HepG2 (cell line): ENCODE data around the gene PPP1R18. TPM values are rescaled to one million over a fixed set of nuclear protein-coding genes. Genes with fewer than 3 reads are reported as not detected.
A peak's percentile ranks its signal among the peaks of the same experiment; 100 is the strongest.

Experiments
- EEA1 ChIP-seq: sonication (generic); formaldehyde crosslinking; IDR thresholded peaks from 2 replicates; pipeline ENCODE4 v1.5.1; 2020; ENCODE audit warnings: mild to moderate bottlenecking, missing genetic modification reagents, borderline replicate concordance
- ETS1 ChIP-seq: sonication (generic); formaldehyde crosslinking; IDR thresholded peaks from 2 replicates; pipeline ENCODE4 v1.4.0; 2020; ENCODE audit warnings: missing genetic modification reagents
- HNRNPK ChIP-seq: fragments of 200-400 bp; formaldehyde crosslinking; IDR thresholded peaks from 2 replicates; pipeline ENCODE4 v1.6.1; 2018; ENCODE audit warnings: low read length, low read depth, moderate library complexity, mild to moderate bottlenecking; ENCODE audit not compliant: poor library complexity, severe bottlenecking
- JUN ChIP-seq: sonication (generic); formaldehyde crosslinking; IDR thresholded peaks from 2 replicates; pipeline ENCODE4 v1.4.0; 2020; ENCODE audit warnings: mild to moderate bottlenecking, missing genetic modification reagents
- KMT2A ChIP-seq: sonication (generic); formaldehyde crosslinking; IDR thresholded peaks from 2 replicates; pipeline ENCODE4 v1.4.0; 2020; ENCODE audit warnings: missing genetic modification reagents
- MED8 ChIP-seq: sonication (generic); formaldehyde crosslinking; IDR thresholded peaks from 2 replicates; pipeline ENCODE4 v1.8.1; 2023; ENCODE audit warnings: mild to moderate bottlenecking, missing genetic modification reagents; ENCODE audit not compliant: insufficient replicate concordance
- MTA1 ChIP-seq: sonication (generic); formaldehyde crosslinking; IDR thresholded peaks from 2 replicates; pipeline ENCODE4 v1.4.0; 2020; ENCODE audit warnings: missing genetic modification reagents, mild to moderate bottlenecking, borderline replicate concordance
- NFIC ChIP-seq: IDR thresholded peaks from 2 replicates; pipeline ENCODE4 v1.6.1; 2012; ENCODE audit warnings: mild to moderate bottlenecking, low read length, inconsistent platforms
- PCBP2 ChIP-seq: fragments of 200-400 bp; formaldehyde crosslinking; optimal IDR thresholded peaks from 2 replicates; pipeline ENCODE3; 2018; ENCODE audit warnings: low read length, low read depth; ENCODE audit not compliant: poor library complexity, severe bottlenecking
- SSRP1 ChIP-seq: IDR thresholded peaks from 2 replicates; pipeline ENCODE4 v1.6.1; 2016; ENCODE audit warnings: control low read depth
- TMF1 ChIP-seq: sonication (generic); formaldehyde crosslinking; IDR thresholded peaks from 2 replicates; pipeline ENCODE4 v1.8.1; 2022; ENCODE audit warnings: low read depth, missing genetic modification reagents
- ZBTB1 ChIP-seq: sonication (generic); formaldehyde crosslinking; IDR thresholded peaks from 2 replicates; pipeline ENCODE4 v1.4.0; 2020; ENCODE audit warnings: missing genetic modification reagents, borderline replicate concordance
- ZBTB49 ChIP-seq: sonication (generic); formaldehyde crosslinking; IDR thresholded peaks from 2 replicates; pipeline ENCODE4 v1.4.0; 2020; ENCODE audit warnings: missing genetic modification reagents, borderline replicate concordance
- ZNF367 ChIP-seq: sonication (generic); formaldehyde crosslinking; IDR thresholded peaks from 2 replicates; pipeline ENCODE4 v1.4.0; 2020; ENCODE audit warnings: missing genetic modification reagents, borderline replicate concordance
- ZNF382 ChIP-seq: sonication (generic); formaldehyde crosslinking; IDR thresholded peaks from 2 replicates; pipeline ENCODE4 v1.5.0; 2020; ENCODE audit warnings: missing genetic modification reagents, mild to moderate bottlenecking, borderline replicate concordance
- ZNF567 ChIP-seq: sonication (generic); formaldehyde crosslinking; IDR thresholded peaks from 2 replicates; pipeline ENCODE4 v1.8.1; 2023; ENCODE audit warnings: mild to moderate bottlenecking, missing genetic modification reagents, borderline replicate concordance
- ZNF570 ChIP-seq: sonication (generic); formaldehyde crosslinking; IDR thresholded peaks from 2 replicates; pipeline ENCODE4 v1.4.0; 2020; ENCODE audit warnings: mild to moderate bottlenecking, missing genetic modification reagents, borderline replicate concordance
- ZNF709 ChIP-seq: sonication (generic); formaldehyde crosslinking; IDR thresholded peaks from 2 replicates; pipeline ENCODE4 v1.5.0; 2020; ENCODE audit warnings: mild to moderate bottlenecking, missing genetic modification reagents
- ZNF713 ChIP-seq: sonication (generic); formaldehyde crosslinking; IDR thresholded peaks from 2 replicates; pipeline ENCODE4 v1.4.0; 2020; ENCODE audit warnings: mild to moderate bottlenecking, missing genetic modification reagents
- ZNF772 ChIP-seq: sonication (generic); formaldehyde crosslinking; IDR thresholded peaks from 2 replicates; pipeline ENCODE4 v1.5.0; 2020; ENCODE audit warnings: mild to moderate bottlenecking, missing genetic modification reagents
- ZNF816 ChIP-seq: sonication (generic); formaldehyde crosslinking; IDR thresholded peaks from 2 replicates; pipeline ENCODE4 v1.8.0; 2022; ENCODE audit warnings: missing genetic modification reagents, mild to moderate bottlenecking, borderline replicate concordance
- ZNF878 ChIP-seq: sonication (generic); formaldehyde crosslinking; IDR thresholded peaks from 2 replicates; pipeline ENCODE4 v1.8.1; 2023; ENCODE audit warnings: mild to moderate bottlenecking, missing genetic modification reagents, moderate library complexity
- polyA plus RNA-seq, 8 experiments: library from polyadenylated mRNA; depleted of rRNA in 3 of 8; stranded (reverse) in 7 of 8; unstranded in 1 of 8; fragments of >200 nt; fragmentation: Illumina TruSeq in 4 of 8; extraction: Trizol in 4 of 8; gene quantifications; 2 replicates each; pipeline versions ENCODE4 v1.2.1 to v1.2.3, GENCODE V29; 2011 to 2016; ENCODE audit warnings: low read depth in 4 of 8, missing spikeins in 1 of 8, mixed read lengths in 1 of 8; ENCODE audit not compliant: insufficient read depth in 1 of 8
- total RNA-seq, 5 experiments: library from RNA; depleted of rRNA; stranded (reverse); fragments of >200 nt; fragmentation: Illumina TruSeq; extraction: Trizol; gene quantifications; 2 replicates each; pipeline ENCODE4 v1.2.3, GENCODE V29; 2016; ENCODE audit warnings: low read depth in 1 of 5
- TF ChIP-seq, protein P1 (sequence below): sonication (generic); formaldehyde crosslinking; IDR thresholded peaks from 2 replicates; pipeline ENCODE4 v1.8.0; 2023; ENCODE audit warnings: mild to moderate bottlenecking, missing genetic modification reagents
- TF ChIP-seq, protein P2 (sequence below): IDR thresholded peaks from 2 replicates; pipeline ENCODE4 v1.6.1; 2016; ENCODE audit warnings: missing genetic modification reagents, missing compliant biosample characterization
- TF ChIP-seq, protein P3 (sequence below): sonication (generic); formaldehyde crosslinking; IDR thresholded peaks from 2 replicates; pipeline ENCODE4 v1.8.0; 2022; ENCODE audit warnings: low read depth, missing genetic modification reagents

PPP1R18 gene
- total and polyA plus RNA-seq, 2 of the 13 experiments (the other 11 are each of a cell fraction or from before 2014, with no cell fraction given), result 4.9 to 9.2 TPM

DNA sequence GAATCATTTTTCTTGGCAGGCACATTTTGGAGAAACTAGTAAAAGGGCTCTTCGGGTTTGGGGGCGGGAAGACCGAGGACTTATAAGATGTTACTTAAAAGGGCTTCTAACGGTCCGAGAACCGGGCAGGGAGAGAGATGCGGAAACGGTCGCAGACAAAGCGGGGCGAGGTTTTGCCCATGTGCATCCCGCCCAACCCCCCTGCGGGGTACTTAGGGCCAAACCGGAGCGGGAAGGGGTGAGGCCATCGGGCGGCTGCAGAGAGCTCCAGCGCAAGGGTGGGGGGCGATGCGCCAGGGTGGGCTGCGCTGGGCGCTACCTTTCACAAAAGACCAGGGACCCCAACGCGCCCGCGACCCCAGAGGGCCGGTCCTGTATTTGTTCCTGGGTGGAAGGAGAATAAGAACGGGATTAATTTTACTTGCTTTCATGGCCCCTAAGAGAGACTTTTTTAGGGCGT lies 34.3 kb upstream of the PPP1R18 start (continued):
- TF ChIP-seq, protein P1, sequence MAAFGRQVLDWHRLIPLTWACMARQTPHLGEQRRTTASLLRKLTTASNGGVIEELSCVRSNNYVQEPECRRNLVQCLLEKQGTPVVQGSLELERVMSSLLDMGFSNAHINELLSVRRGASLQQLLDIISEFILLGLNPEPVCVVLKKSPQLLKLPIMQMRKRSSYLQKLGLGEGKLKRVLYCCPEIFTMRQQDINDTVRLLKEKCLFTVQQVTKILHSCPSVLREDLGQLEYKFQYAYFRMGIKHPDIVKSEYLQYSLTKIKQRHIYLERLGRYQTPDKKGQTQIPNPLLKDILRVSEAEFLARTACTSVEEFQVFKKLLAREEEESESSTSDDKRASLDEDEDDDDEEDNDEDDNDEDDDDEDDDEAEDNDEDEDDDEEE (CRISPR knock-in tag), result no peak
- no peak for TF ChIP-seq ZNF382
- TF ChIP-seq SSRP1 (CRISPR knock-in tag), result 0 out of 2 replicates have a peak, but pooled peaks have one; percentile 29
- TF ChIP-seq ZBTB49, result no peak
- TF ChIP-seq, protein P2, sequence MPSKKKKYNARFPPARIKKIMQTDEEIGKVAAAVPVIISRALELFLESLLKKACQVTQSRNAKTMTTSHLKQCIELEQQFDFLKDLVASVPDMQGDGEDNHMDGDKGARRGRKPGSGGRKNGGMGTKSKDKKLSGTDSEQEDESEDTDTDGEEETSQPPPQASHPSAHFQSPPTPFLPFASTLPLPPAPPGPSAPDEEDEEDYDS (CRISPR knock-in tag), result no peak
- no peak for TF ChIP-seq KMT2A (CRISPR knock-in tag)
- TF ChIP-seq ZNF713 (CRISPR knock-in tag), result no peak
- TF ChIP-seq ZNF570 (CRISPR knock-in tag), result no peak
- TF ChIP-seq PCBP2, result no peak
- TF ChIP-seq EEA1 (CRISPR knock-in tag), result 0 out of 2 replicates have a peak, but pooled peaks have one; percentile 16
- no peak for TF ChIP-seq TMF1
- TF ChIP-seq, protein P3, sequence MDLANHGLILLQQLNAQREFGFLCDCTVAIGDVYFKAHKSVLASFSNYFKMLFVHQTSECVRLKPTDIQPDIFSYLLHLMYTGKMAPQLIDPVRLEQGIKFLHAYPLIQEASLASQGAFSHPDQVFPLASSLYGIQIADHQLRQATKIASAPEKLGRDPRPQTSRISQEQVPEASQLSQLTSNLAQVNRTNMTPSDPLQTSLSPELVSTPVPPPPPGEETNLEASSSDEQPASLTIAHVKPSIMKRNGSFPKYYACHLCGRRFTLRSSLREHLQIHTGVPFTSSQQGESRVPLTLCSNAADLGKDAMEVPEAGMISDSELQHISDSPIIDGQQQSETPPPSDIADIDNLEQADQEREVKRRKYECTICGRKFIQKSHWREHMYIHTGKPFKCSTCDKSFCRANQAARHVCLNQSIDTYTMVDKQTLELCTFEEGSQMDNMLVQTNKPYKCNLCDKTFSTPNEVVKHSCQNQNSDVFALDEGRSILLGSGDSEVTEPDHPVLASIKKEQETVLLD, result 0 out of 2 replicates have a peak, but pooled peaks have one; percentile 31
- peak; percentile 21; the same call in 1 of the 2 replicates for TF ChIP-seq ZNF816 (CRISPR knock-in tag)
- no peak for TF ChIP-seq HNRNPK
- TF ChIP-seq JUN (CRISPR knock-in tag), result no peak
- TF ChIP-seq NFIC, result no peak; the same call in 1 of the 2 replicates
- 0 out of 2 replicates have a peak, but pooled peaks have one; percentile 51 for TF ChIP-seq ETS1
- TF ChIP-seq ZNF567 (CRISPR knock-in tag), result no peak
- TF ChIP-seq MTA1 (CRISPR knock-in tag), result no peak
- no peak for TF ChIP-seq MED8 (CRISPR knock-in tag)
- TF ChIP-seq ZNF367 (CRISPR knock-in tag), result no peak; the same call in 1 of the 2 replicates
- no peak for TF ChIP-seq ZNF878 (CRISPR knock-in tag)
- no peak for TF ChIP-seq ZNF709
- TF ChIP-seq ZNF772 (CRISPR knock-in tag), result no peak
- no peak for TF ChIP-seq ZBTB1 (CRISPR knock-in tag)
